ENCODE measurements around the gene ASTE1. TPM values are rescaled to one million over a fixed set of nuclear protein-coding genes. Genes with fewer than 3 reads are reported as not detected.

ASTE1 gene
- total and polyA plus RNA-seq, 8 donors, result 0.45 to 13.2 (median 3.3) TPM

DNA sequence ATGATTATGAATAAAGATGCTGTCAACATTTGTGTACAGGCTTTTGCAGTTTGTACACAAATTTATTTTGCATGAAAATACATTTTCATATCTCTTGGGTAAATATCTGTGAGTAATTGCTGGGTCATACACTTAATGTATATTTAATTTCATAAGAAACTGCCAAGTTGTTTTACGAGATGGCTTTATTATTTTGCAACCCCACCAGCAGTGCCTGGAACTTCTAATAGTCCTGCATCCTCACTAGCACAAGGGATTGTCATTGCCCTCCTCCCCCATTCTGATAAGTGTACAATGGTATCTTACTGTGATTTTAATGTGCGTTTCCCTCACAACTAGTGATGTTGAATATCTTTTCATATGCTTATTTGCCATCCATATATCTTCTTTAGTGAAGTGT lies 45.2 kb downstream of the ASTE1 start:
- DNase-seq, result no peak
- 84 to 92% (median 91%) methylated on average over 2 of the region's 2 CpGs for WGBS, 5 donors
- intact Hi-C loops (cut with DNase I; ENCODE audit: low total_unique reads), result no loop called here
- no peaks in the 10 kb centered on the region for H3K9me3 ChIP-seq
- H3K27me3 ChIP-seq, result no peaks in the 10 kb centered on the region
- no peak overlapping the region for H3K4me3 ChIP-seq
- H3K27ac ChIP-seq, result no peak overlapping the region
- peaks cover 0 to 50% (median 37%) of the 10 kb centered on the region in 4 donors for H3K36me3 ChIP-seq
- H3K4me1 ChIP-seq, result no peaks in the 10 kb centered on the region
- TF ChIP-seq POLR2AphosphoS5 (IDR thresholded peaks at IDR 0.05) (no peak), EP300 (IDR thresholded peaks at IDR 0.05) (no peak), POLR2A (IDR thresholded peaks at IDR 0.05) (no peak)
- TF ChIP-seq, protein P1, sequence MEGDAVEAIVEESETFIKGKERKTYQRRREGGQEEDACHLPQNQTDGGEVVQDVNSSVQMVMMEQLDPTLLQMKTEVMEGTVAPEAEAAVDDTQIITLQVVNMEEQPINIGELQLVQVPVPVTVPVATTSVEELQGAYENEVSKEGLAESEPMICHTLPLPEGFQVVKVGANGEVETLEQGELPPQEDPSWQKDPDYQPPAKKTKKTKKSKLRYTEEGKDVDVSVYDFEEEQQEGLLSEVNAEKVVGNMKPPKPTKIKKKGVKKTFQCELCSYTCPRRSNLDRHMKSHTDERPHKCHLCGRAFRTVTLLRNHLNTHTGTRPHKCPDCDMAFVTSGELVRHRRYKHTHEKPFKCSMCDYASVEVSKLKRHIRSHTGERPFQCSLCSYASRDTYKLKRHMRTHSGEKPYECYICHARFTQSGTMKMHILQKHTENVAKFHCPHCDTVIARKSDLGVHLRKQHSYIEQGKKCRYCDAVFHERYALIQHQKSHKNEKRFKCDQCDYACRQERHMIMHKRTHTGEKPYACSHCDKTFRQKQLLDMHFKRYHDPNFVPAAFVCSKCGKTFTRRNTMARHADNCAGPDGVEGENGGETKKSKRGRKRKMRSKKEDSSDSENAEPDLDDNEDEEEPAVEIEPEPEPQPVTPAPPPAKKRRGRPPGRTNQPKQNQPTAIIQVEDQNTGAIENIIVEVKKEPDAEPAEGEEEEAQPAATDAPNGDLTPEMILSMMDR (IDR thresholded peaks at IDR 0.05), result no peak

DNA sequence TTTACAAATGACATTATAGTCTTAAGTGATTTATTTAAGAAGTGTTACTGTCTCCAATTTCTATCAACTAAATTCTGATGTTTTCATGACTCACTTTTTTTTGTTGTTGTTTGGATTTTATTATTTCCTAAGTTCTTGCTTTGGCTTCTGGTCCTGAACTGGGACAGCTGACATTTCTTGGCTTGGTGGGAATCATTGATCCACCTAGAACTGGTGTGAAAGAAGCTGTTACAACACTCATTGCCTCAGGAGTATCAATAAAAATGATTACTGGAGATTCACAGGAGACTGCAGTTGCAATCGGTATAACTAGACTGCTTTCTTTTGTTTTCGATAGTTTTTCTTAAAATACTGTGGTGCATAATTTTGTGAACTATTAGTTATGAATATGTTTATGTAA lies 47.5 kb downstream of the ASTE1 start:
- 91 to 98% (median 93%) methylated on average over 2 of the region's 2 CpGs for WGBS, 5 donors
- H3K4me1 ChIP-seq, result no peaks in the 10 kb centered on the region

DNA sequence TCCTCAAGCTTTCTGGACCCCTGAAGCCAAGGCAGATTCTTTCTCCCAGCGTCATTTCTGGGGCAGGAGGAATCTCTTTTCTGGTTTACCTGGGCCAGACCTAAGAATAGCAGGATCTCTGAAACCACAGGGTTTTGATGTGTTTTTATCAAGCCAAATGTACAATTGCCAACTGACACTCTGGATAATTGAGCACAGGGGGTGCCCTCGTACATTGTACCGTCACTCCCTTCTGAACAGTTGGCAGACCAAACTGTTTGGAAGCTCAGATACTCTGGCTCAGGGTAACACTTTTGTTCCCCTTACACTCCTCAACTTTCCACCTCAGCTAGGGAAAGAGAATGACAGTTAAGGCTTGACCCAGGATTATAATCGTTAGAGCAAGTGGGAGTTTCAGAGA lies 49.9 kb downstream of the ASTE1 start:
- no peaks in the 10 kb centered on the region for H3K4me1 ChIP-seq
- H3K27ac ChIP-seq, result no peak overlapping the region
- 88 to 93% (median 92%) methylated on average over 4 of the region's 4 CpGs for WGBS, 5 donors
- H3K4me3 ChIP-seq, result no peak overlapping the region
- TF ChIP-seq POLR2A (IDR thresholded peaks at IDR 0.05), result no peak
- TF ChIP-seq, protein P1 (IDR thresholded peaks at IDR 0.05), result no peak
- TF ChIP-seq EP300 (IDR thresholded peaks at IDR 0.05), result no peak
- TF ChIP-seq POLR2AphosphoS5 (IDR thresholded peaks at IDR 0.05), result no peak
- no peak for DNase-seq
- peaks cover 0 to 73% (median 54%) of the 10 kb centered on the region in 4 donors for H3K36me3 ChIP-seq
- intact Hi-C loops (cut with DNase I; ENCODE audit: low total_unique reads), result no loop called here
- no peaks in the 10 kb centered on the region for H3K27me3 ChIP-seq
- H3K9me3 ChIP-seq, result no peaks in the 10 kb centered on the region

More for the DNA sequence above, 47.5 kb downstream of the ASTE1 start:
- Histone ChIP-seq H3K36me3 (peaks cover 0 to 67% (median 59%) of the 10 kb centered on the region in 4 donors), H3K4me3 (no peak overlapping the region), H3K27me3 (no peaks in the 10 kb centered on the region), H3K9me3 (no peaks in the 10 kb centered on the region), H3K27ac (no peak overlapping the region)
- DNase-seq, result no peak
- TF ChIP-seq POLR2AphosphoS5 (IDR thresholded peaks at IDR 0.05) (no peak), EP300 (IDR thresholded peaks at IDR 0.05) (no peak), POLR2A (IDR thresholded peaks at IDR 0.05) (no peak)
- TF ChIP-seq, protein P1 (IDR thresholded peaks at IDR 0.05), result no peak
- intact Hi-C loops (cut with DNase I; ENCODE audit: low total_unique reads), result no loop called here

DNA sequence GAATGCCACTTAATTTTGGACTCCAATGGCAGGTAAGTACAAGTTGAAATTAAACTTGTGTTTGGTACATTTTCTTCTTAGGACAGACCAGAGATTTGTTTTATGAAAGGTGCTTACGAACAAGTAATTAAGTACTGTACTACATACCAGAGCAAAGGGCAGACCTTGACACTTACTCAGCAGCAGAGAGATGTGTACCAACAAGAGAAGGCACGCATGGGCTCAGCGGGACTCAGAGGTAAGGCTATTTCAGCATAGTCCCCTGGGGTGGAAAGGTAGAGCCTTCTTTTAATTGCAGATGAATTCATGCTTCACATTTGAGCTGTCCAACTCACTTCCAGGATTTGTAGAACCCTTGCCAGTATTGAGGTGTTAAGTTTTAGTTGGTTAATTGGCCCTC lies 51.4 kb downstream of the ASTE1 start:
- H3K9me3 ChIP-seq, result no peaks in the 10 kb centered on the region
- 91 to 97% (median 94%) methylated on average over 3 of the region's 3 CpGs for WGBS, 5 donors
- intact Hi-C loops (cut with DNase I; ENCODE audit: low total_unique reads), result no loop called here

More for the DNA sequence above, 51.4 kb downstream of the ASTE1 start:
- H3K4me3 ChIP-seq, result no peak overlapping the region
- no peak overlapping the region for H3K27ac ChIP-seq
- TF ChIP-seq POLR2A (IDR thresholded peaks at IDR 0.05), result no peak
- TF ChIP-seq EP300 (IDR thresholded peaks at IDR 0.05), result no peak
- TF ChIP-seq, protein P1 (IDR thresholded peaks at IDR 0.05), result no peak
- no peak for TF ChIP-seq POLR2AphosphoS5 (IDR thresholded peaks at IDR 0.05)
- no peaks in the 10 kb centered on the region for H3K27me3 ChIP-seq
- peaks cover 0 to 73% (median 56%) of the 10 kb centered on the region in 4 donors for H3K36me3 ChIP-seq
- no peaks in the 10 kb centered on the region for H3K4me1 ChIP-seq
- DNase-seq, result no peak
